GM19193 (cell line): ENCODE results near the gene DOC2A.

Experiments
- POLR2A ChIP-seq: IDR thresholded peaks from 4 replicates; pipeline ENCODE4 v1.6.1; 2011; ENCODE audit not compliant: insufficient read depth, insufficient read length; ENCODE audit errors: extremely low read depth

Gene DOC2A

DNA sequence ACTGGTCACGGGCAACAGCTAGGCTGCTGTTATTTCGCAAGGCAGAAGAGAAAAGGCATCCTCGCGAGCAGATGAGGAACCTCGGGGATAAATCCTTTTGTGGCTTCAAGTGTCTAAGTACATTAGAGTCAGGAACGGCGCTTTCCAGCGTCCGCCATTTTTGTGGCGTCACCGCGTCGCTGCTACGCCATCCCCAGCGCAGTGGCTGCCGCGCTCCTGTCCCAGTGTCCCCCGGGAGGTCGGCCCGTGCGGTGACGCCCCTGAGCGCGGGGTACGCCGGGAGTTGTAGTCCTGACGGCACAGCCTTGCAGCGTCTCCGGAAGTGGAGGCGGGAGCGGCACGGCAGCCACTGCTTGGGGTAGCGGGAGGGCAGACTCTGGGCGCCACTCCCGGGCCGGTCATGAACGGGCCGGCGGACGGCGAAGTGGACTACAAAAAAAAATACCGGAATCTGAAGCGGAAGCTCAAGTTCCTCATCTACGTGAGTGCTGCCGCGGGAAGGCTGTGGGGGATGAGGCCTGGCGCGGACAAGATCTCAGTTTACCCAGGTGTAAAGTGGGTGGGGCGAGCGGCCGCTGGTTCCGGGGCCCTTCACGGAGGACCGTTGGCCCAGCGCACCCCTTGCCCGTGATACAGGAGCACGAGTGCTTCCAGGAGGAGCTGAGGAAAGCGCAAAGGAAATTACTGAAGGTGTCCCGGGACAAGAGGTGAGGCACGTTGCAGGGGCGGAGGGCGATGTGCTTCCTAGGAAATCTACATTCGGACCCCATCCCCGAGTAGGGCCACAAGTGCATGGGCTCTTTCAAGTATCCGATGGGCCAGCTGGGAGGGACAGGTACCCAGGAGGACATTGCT, 14.7 kb downstream of the DOC2A start, which contains the start of gene INO80E:
Gene INO80E (plus strand): TSS at position 331 of the 855 bp plus-strand sequence. CDS start 70 bp downstream, at position 401.
- TF ChIP-seq POLR2A = peak; percentile 85

GRCh38 chr16:29995324-29995910, 15.4 kb downstream of the DOC2A start, which contains the start of gene HIRIP3:
HIRIP3 (minus strand) TSS chr16:29995617; CDS start chr16:29995605, 12 bp downstream.
- TF ChIP-seq POLR2A = peak; percentile 70

DNA sequence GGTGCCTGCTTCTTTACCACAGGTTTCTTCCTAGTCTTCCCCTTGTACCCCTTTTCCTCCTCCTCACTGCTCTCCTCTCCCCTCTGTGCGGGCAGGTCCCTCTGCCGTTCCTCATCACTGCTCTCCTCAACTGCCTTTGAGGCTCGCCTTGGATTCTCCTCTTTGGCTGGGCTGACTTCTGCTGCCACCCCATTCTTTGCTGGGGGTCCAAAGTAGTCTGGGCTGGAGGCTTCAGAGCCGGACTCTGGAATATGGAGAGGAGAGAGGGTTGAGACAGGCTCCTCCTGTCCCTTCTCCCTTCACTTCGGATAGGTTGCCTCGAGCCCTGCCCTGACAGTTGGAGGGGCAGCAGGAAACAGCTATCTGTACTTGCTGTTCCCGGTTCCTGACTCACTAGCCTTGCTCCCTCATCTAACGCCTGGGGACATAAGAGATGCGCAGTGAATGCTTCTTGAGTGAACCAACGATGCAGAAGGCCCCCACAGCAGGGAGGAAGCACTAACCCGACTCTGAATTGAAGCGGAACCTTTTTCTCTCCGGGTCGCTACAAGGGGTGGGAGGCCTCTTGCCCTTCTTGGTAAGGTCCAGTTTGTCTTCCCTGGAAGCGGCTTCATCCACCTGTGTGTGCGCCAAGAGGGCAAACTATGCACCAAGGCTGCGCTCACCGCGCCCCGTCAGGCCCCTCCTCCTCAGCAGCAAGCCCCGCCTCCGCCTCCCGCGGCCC, 16.1 kb downstream of the DOC2A start:
- no peak for TF ChIP-seq POLR2A

GRCh38 chr16:29993903-29994599, 16.8 kb downstream of the DOC2A start:
- no peak for TF ChIP-seq POLR2A

DNA sequence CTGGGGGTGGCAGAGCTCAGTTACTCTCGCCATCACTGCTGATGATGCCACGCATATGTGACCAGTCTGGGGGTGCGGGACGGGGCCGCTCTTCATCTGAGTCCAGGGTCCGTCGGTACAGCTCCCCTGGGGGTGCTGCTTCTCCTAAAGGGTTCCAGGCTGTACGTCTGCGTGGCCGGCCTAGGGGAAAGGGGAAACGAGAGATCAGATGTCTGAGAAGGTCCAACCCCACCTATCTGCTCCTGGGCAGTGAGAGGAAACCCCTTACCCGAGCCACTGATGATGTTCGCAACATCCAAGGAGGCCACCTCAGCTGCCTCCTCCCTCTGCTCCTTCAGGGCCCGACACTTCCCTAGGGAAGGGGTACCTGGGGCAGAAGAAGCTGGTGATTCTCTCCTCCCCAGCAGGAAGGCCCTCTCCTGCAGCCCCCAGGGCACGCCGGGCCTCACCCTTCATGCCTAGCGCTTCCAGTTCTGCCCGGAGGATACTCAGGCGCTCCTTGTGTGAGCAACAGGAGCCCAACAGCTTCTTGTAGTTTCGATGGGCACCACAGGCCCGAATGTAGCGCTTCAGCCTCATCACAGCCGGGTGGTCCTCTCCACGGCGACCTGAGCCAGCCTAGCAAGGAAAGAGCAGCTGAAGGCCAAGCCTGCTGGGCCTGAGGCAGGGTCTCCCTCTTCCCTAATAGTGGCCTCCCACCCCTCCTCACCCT, 17.5 kb downstream of the DOC2A start:
- no peak for TF ChIP-seq POLR2A

- no peak for TF ChIP-seq POLR2A
These were observed 18.4 kb downstream of the DOC2A start for GRCh38 chr16:29992344-29992967.

- peak; percentile 27 for TF ChIP-seq POLR2A
These were observed 19.3 kb downstream of the DOC2A start for GRCh38 chr16:29991571-29991904.

DNA sequence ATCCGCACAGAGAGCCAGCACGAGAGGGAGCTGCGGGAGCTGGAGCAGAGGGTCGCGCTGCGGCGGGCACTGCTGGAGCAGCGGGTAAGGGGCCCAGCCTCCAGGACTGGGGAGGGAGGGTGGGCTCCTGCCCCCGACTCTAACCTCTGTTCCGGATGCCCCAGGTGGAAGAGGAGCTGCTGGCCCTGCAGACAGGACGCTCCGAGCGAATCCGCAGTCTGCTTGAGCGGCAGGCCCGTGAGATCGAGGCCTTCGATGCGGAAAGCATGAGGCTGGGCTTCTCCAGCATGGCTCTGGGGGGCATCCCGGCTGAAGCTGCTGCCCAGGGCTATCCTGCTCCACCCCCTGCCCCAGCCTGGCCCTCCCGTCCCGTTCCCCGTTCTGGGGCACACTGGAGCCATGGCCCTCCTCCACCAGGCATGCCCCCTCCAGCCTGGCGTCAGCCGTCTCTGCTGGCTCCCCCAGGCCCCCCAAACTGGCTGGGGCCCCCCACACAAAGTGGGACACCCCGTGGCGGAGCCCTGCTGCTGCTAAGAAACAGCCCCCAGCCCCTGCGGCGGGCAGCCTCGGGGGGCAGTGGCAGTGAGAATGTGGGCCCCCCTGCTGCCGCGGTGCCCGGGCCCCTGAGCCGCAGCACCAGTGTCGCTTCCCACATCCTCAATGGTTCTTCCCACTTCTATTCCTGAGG, 19.8 kb downstream of the DOC2A start:
- TF ChIP-seq POLR2A = no peak

- no peak for TF ChIP-seq POLR2A
These were observed 20.8 kb downstream of the DOC2A start for GRCh38 chr16:29990034-29990433.

DNA sequence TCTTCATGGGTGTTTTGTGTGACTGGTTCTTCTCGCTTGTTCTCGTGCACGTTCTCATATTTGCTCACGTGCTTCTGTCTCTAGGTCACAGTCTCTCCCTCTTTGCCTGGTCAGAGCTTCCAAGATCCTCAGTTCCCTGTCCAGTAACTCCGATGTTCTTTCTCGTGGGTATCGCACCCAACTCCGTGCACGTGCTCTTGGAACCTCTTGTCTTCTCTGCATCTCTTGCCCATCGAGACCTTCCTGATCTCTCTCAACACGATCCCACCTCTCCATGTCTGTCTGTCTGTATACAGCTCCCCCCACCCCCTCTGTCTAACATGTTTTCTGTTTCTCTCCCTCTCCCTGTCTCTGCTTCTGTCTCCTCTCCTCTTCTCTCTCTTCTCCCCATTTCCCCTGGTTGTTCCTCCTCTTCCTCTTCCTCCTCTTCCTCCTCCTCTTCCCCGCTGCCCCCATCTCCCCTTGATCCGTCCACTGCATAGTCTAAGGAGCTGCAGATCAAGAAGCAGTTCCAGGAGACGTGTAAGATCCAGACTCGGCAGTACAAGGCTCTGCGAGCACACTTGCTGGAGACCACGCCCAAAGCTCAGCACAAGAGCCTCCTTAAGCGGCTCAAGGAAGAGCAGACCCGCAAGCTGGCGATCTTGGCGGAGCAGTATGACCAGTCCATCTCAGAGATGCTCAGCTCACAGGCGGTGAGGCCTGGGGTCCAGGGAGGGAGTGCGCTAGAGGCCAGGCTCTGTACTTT, 21.5 kb downstream of the DOC2A start:
- TF ChIP-seq POLR2A = no peak

GRCh38 chr16:29988346-29989075, 22.3 kb downstream of the DOC2A start:
- no peak for TF ChIP-seq POLR2A
